IPS-18a (cell line): ENCODE measurements around the gene DUSP1.

Experiments used
- H3K27ac ChIP-seq: one replicate; pipeline ENCODE4 v1.5.1; 2013; ENCODE audit warnings: low read length
- H3K27me3 ChIP-seq: one replicate; pipeline ENCODE4 v1.6.1; 2013; ENCODE audit warnings: mild to moderate bottlenecking, low read length; ENCODE audit not compliant: control insufficient read depth, insufficient read depth
- H3K36me3 ChIP-seq: one replicate; pipeline ENCODE4 v1.6.1; 2013; ENCODE audit warnings: low read depth, low read length; ENCODE audit not compliant: control insufficient read depth
- H3K4me1 ChIP-seq: one replicate; pipeline ENCODE4 v1.6.1; 2013; ENCODE audit warnings: low read depth, low read length; ENCODE audit not compliant: control insufficient read depth
- H3K4me3 ChIP-seq: one replicate; pipeline ENCODE4 v1.5.1; 2013; ENCODE audit warnings: low read length
- H3K9ac ChIP-seq: one replicate; pipeline ENCODE4 v1.6.1; 2013; ENCODE audit warnings: mild to moderate bottlenecking, low read length, moderate library complexity
- H3K9me3 ChIP-seq: one replicate; pipeline ENCODE4 v1.6.1; 2013; ENCODE audit warnings: low read depth, low read length; ENCODE audit not compliant: control insufficient read depth

Gene DUSP1

DNA sequence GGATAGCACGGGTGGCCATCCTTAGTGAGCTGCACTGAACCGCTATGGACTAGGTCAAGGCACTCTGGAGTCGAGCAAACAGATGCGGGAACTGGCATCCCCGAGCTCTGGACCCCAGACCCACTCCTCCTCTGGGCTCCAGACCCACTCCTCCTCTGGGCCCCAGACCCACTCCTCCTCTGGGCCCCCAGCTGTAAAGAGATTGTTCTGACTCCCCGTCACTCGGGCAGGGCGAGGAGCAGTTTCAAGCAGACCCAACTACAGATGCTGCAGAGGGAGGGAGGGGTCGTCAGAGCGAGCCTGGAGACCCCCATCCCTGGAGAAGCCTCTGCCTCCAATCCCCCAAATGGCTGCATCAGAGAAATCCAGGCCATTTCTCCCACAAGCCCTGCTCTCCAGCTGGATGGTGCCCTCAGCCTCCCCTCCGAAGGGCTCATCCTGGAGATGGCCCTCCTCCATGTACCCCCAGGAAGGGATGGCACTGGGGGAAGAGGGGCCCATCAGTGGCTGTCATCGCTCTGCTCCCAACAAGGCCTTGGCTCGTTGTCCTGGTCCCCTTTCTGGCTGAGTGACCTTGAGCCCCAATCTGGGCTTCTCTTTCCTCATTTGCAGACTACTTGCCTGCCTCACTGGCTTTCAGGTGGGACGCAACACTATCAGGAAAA lies 38.7 kb downstream of the DUSP1 start:
- H3K4me3 ChIP-seq = no peak overlapping the region

GRCh38 chr5:172731680-172732074 lies 39.3 kb downstream of the DUSP1 start:
- Histone ChIP-seq H3K27ac (no peak overlapping the region), H3K4me1 (no peaks in the 10 kb centered on the region), H3K27me3 (no peaks in the 10 kb centered on the region), H3K9me3 (no peaks in the 10 kb centered on the region), H3K36me3 (no peaks in the 10 kb centered on the region), H3K4me3 (no peak overlapping the region), H3K9ac (no peak overlapping the region)

More for the DNA sequence above, 38.7 kb downstream of the DUSP1 start:
- Histone ChIP-seq H3K9ac (no peak overlapping the region), H3K27me3 (no peaks in the 10 kb centered on the region), H3K27ac (no peak overlapping the region), H3K9me3 (no peaks in the 10 kb centered on the region), H3K4me1 (no peaks in the 10 kb centered on the region), H3K36me3 (no peaks in the 10 kb centered on the region)

GRCh38 chr5:172730981-172731679 lies 39.9 kb downstream of the DUSP1 start:
- Histone ChIP-seq H3K9me3 (no peaks in the 10 kb centered on the region), H3K27ac (no peak overlapping the region), H3K9ac (no peak overlapping the region), H3K4me1 (no peaks in the 10 kb centered on the region), H3K4me3 (no peak overlapping the region), H3K36me3 (no peaks in the 10 kb centered on the region), H3K27me3 (no peaks in the 10 kb centered on the region)

DNA sequence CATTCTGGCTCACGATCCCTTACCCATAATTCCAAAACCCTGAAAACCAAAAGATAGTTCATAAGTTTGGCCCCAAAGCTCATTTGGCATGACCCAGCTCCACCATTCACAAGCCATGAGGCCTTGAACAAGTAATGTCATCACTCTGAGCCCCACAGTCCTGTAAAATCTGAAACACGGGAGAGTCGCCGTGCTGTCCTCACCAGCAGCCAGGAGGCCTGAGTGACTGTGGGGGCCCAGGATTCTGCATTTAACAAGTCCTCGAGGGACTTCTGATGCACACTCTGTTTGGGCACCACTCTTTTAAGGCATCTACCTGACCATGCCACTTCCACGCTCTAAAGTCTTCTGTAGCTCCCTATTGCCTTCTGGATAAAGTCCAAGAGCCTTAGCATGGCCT lies 40.8 kb downstream of the DUSP1 start:
- Histone ChIP-seq H3K4me3 (no peak overlapping the region), H3K9me3 (no peaks in the 10 kb centered on the region), H3K27ac (no peak overlapping the region), H3K36me3 (no peaks in the 10 kb centered on the region), H3K27me3 (no peaks in the 10 kb centered on the region), H3K9ac (no peak overlapping the region), H3K4me1 (no peaks in the 10 kb centered on the region)

DNA sequence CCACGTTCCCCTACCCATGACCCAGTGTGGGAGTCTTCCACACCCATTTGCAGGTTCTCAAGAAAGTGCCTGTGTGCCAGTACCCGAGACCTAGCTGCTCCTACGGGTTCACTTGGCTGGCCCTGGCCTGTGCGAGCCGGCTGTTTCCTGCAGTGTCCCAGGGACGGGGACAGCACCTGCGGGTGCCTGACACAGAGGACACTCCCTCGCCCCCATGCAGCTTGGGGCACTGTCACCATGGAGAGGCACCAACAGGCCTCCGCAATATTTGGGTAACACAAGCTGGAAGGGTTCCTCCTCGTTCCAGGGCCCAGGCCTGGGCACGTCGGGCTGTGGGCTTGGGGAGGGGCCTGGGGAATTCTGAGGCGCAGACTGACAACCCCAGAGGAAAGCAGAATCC lies 41.4 kb downstream of the DUSP1 start:
- Histone ChIP-seq H3K4me1 (no peaks in the 10 kb centered on the region), H3K36me3 (no peaks in the 10 kb centered on the region), H3K9ac (no peak overlapping the region), H3K27me3 (no peaks in the 10 kb centered on the region), H3K4me3 (no peak overlapping the region), H3K27ac (no peak overlapping the region), H3K9me3 (no peaks in the 10 kb centered on the region)

DNA sequence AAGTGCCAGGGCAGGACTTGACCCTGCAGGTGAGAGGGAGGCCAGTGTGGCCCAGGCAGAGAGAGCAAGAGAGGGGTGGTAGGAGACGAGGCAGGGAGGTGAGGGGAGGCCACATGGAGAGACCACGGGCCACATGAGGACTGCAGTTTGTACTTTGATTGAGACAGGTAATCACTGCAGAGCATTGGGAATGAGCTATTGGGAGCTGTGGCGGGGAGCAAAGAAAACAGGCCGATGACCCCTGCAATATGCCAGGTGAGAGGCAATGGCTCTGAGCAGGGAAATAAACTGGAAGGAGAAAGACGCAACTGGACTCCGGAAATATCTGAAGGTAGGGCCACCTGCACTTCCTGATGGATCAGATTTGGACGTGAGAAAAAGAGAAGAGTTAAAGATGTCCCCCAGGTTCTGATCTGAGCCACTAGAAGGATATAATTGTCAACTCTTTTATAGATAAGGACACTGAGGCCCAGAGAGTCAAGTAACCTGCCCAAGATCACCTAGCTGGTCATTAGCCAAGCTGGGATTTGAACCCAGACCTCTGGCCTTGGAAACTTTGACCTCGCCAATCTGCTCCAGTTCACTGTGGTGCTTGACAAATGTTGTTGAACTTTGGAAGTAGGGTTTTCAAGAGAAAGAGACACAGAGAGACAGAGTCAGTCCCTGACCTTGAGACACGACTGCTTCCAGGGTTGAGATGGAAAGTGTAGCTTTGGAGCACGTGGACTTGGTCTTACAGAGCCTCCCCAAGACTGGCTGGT lies 42.3 kb downstream of the DUSP1 start:
- no peaks in the 10 kb centered on the region for H3K4me1 ChIP-seq
- no peaks in the 10 kb centered on the region for H3K27me3 ChIP-seq
- no peak overlapping the region for H3K27ac ChIP-seq
- H3K9me3 ChIP-seq = no peaks in the 10 kb centered on the region
- H3K36me3 ChIP-seq = no peaks in the 10 kb centered on the region
- no peak overlapping the region for H3K9ac ChIP-seq
- no peak overlapping the region for H3K4me3 ChIP-seq

- no peaks in the 10 kb centered on the region for H3K9me3 ChIP-seq
- no peaks in the 10 kb centered on the region for H3K27me3 ChIP-seq
- H3K36me3 ChIP-seq = no peaks in the 10 kb centered on the region
- H3K27ac ChIP-seq = no peak overlapping the region
- no peak overlapping the region for H3K9ac ChIP-seq
- no peak overlapping the region for H3K4me3 ChIP-seq
- H3K4me1 ChIP-seq = no peaks in the 10 kb centered on the region
These were observed 43.4 kb downstream of the DUSP1 start for GRCh38 chr5:172727551-172727950.

- no peak overlapping the region for H3K4me3 ChIP-seq
- H3K27ac ChIP-seq = no peak overlapping the region
- H3K9me3 ChIP-seq = no peaks in the 10 kb centered on the region
- no peaks in the 10 kb centered on the region for H3K4me1 ChIP-seq
- H3K36me3 ChIP-seq = no peaks in the 10 kb centered on the region
- H3K27me3 ChIP-seq = no peaks in the 10 kb centered on the region
- H3K9ac ChIP-seq = no peak overlapping the region
These were observed 44.0 kb downstream of the DUSP1 start for GRCh38 chr5:172726966-172727365.

GRCh38 chr5:172725785-172726184 lies 45.2 kb downstream of the DUSP1 start:
- Histone ChIP-seq H3K27ac (no peak overlapping the region), H3K27me3 (no peaks in the 10 kb centered on the region), H3K4me3 (no peak overlapping the region), H3K4me1 (no peaks in the 10 kb centered on the region), H3K36me3 (no peaks in the 10 kb centered on the region), H3K9ac (no peak overlapping the region), H3K9me3 (no peaks in the 10 kb centered on the region)

DNA sequence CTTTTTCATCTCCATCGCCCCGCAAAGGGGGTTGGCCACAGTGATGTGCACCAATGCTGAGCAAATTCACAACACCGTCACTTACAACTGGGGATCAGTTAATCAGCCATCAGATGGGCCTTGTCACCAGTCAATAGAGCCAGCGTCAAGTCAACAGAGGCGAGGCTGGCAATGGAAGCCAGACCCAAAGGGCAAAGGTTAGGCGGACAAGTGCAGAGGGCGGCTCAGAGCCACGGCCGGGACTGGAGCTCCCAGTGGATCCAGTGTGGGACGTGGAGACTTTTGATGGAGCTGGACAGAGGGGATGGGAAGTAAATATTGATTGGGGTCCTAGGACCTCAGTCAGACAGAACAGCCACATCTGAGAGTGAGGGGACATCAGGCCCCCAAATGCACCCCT lies 45.7 kb downstream of the DUSP1 start:
- Histone ChIP-seq H3K27me3 (no peaks in the 10 kb centered on the region), H3K4me1 (no peaks in the 10 kb centered on the region), H3K9me3 (no peaks in the 10 kb centered on the region), H3K4me3 (no peak overlapping the region), H3K36me3 (no peaks in the 10 kb centered on the region), H3K9ac (no peak overlapping the region), H3K27ac (no peak overlapping the region)

GRCh38 chr5:172724242-172725183 lies 46.5 kb downstream of the DUSP1 start:
- H3K4me1 ChIP-seq = no peaks in the 10 kb centered on the region

More at GRCh38 chr5:172724242-172725183, 46.5 kb downstream of the DUSP1 start:
- H3K27me3 ChIP-seq = no peaks in the 10 kb centered on the region
- no peak overlapping the region for H3K9ac ChIP-seq
- H3K27ac ChIP-seq = no peak overlapping the region
- H3K4me3 ChIP-seq = no peak overlapping the region
- H3K36me3 ChIP-seq = no peaks in the 10 kb centered on the region
- H3K9me3 ChIP-seq = no peaks in the 10 kb centered on the region
